ENCODE data around the gene EEF1AKMT3.

EEF1AKMT3 gene

DNA sequence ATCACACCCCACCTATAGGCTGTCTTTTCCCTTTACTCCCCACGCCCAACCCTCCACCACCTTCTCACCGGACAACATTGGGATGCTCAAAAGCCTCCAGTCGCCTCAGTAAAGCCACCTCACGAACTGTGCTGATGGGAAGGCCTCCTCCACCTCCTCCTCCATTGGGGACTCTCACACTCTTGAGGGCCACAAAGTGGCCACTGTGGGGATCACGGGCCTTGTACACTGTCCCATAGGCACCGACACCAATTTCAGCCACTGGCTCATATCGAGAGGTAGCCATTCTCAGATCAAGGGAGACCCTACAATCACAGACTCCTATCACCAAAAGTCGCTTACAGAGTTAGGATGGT is 21.0 kb upstream of the EEF1AKMT3 start:
- no peak for DNase-seq

GRCh38 chr12:57751788-57752667 is 20.4 kb upstream of the EEF1AKMT3 start, which contains the start of gene CDK4:
Gene CDK4 (minus strand): TSS chr12:57752310. CDS start chr12:57751717, 593 bp downstream.
- DNase-seq, result peak; percentile 100

- DNase-seq, result no peak
Observed at GRCh38 chr12:57752668-57753000, 19.8 kb upstream of the EEF1AKMT3 start.

- DNase-seq, result no peak
Observed at GRCh38 chr12:57753756-57754337, 18.6 kb upstream of the EEF1AKMT3 start.

DNA sequence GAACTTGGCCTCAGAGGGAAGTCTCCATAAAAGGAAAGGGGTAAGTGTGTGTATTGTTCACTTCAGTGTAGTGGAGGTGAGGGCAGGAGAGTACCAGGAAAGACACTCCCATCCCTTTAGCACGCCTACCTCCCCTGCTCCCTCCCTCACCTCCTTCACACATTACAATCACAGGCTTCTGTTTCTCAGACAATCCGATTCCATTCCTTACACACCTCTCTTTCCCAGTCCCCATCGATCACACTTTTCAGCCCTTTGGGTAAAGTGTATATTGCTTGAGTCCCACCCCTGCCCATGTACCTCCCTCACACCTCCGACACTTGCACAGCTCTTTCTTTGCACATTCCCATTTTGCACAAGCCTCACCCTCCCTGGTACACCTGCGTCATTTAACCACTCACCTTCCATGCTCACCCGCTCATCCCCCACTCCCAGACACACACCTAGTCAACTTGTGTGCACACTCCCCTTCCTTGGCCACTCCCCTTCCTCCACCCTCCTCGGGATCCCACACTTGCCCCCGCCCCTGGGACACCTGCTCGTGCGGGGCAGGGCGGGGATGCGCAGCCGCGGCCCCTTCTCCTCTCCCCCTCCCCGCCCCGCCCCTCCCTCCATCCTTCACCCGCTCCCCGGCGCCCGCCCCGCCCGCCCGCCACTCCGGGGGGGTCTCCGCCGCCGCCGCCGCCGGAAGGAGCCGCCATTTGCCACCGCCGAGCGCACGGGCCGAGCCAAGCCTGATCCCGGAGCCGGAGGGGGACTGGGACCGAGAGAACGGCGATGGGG is 17.8 kb upstream of the EEF1AKMT3 start, which contains the start of gene MARCHF9:
TSS of gene MARCHF9 (plus strand) at position 693 of the 783 bp plus-strand sequence. CDS start 426 bp downstream, outside the sequence.
- peak; percentile 66 for DNase-seq

GRCh38 chr12:57755194-57755453 is 17.3 kb upstream of the EEF1AKMT3 start:
- DNase-seq, result no peak

DNA sequence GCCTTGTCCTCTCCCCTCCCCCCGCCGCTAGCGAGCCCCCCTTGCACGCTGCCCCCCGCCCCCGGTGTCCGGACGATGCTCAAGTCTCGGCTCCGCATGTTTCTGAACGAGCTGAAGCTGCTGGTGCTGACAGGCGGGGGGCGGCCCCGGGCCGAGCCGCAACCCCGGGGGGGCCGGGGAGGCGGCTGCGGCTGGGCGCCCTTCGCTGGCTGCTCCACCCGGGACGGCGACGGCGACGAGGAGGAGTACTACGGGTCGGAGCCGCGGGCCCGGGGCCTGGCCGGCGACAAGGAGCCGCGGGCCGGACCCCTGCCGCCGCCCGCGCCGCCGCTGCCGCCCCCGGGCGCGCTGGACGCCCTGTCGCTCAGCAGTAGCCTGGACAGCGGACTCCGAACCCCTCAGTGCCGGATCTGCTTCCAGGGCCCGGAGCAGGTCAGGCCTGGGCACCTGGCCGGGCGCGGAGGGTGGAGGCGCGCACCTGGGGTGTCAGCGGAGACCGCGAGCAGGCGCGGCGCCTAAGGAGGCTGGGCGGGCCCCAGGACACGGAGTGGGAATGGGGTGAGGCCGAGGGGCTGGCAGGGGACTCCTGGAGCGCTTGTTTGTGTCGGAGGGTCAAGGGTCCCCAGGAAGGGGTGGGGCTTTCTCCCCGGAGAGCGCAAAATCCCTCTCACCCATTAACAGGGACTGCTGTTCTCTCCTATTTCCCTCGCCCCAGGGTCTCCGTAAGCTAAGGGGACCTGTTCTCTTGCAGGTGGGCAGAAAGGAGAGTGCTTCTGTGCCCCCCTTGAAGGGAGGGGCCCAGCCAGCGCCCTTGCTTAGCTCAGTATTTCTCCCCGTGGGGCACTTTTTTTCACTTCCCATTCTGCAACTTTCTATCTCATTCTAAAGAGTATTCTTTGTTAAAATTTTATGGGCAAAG is 16.7 kb upstream of the EEF1AKMT3 start:
- DNase-seq, result no peak

GRCh38 chr12:57756406-57757341 is 15.7 kb upstream of the EEF1AKMT3 start:
- DNase-seq, result no peak

DNA sequence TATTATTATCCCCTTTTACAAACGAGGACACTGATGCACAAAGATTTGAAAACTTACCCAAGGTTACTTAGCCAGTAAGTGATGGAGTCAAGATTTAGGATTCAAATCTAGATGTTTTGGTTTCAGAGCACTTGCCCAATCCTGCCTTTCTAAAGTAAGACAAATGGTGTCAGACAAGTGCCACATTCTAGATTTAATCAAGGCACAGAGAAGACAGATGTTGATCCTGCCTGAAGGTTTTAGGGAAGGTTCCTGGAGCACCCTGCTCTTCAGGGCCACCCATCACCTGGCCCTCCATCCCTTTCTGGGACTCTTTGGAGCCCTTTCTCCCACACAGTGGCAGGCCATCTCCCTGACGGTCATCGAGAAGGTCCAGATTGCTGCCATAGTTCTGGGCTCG is 14.6 kb upstream of the EEF1AKMT3 start:
- no peak for DNase-seq

GRCh38 chr12:57758552-57759359 is 13.7 kb upstream of the EEF1AKMT3 start:
- no peak for DNase-seq

GRCh38 chr12:57759360-57759980 is 12.9 kb upstream of the EEF1AKMT3 start:
- DNase-seq, result no peak

DNA sequence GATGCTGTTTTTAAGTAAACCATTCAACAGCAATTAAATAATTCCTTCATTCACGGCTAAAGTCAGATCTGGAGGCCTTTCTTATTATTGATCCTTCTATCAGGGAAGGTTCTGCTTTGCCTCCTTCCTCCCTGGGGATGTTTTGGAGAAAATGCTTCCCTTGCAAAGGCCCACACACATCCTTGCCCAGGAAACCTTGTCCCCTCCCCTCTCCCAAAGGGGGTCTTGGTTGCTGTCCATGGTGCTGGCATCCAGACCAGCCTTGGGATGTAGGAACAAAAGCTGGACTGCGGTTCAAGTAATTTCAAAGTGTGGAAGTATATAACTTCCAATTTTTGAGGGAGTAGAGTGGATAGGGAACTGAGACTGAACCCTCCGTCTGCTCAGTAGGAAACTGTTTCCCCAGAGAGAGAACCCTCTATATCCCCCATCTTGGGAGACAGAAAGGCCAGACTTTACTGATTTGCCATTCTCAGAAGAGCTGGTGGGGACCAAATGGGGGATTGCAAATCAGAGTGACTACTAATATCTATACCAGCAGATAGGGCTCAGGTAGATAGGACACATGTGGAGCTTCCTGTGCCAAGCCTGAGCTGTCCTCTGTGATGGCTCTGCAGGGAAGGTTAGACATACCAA is 11.9 kb upstream of the EEF1AKMT3 start:
- DNase-seq, result no peak

GRCh38 chr12:57761391-57761998 is 10.9 kb upstream of the EEF1AKMT3 start:
- DNase-seq, result no peak

DNA sequence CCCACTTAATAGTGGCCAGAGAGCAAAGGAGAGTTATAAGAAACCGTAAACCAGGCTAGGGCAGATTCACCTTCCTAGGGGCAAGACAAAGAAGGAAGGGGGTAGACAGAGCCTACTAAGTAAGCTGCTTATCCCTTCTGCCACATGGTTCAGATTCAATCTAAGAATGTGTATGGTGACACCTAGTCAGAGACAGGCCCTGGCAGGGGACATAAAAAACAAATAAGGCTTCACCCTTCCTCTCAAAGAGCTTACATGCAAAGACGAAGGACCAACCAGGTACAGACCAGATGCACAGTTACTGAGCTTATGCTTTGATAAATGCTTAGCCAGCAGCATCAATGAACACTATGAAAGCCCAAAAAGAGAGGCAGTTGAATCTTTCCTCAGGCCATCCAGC is 10.0 kb upstream of the EEF1AKMT3 start:
- DNase-seq, result no peak

DNA sequence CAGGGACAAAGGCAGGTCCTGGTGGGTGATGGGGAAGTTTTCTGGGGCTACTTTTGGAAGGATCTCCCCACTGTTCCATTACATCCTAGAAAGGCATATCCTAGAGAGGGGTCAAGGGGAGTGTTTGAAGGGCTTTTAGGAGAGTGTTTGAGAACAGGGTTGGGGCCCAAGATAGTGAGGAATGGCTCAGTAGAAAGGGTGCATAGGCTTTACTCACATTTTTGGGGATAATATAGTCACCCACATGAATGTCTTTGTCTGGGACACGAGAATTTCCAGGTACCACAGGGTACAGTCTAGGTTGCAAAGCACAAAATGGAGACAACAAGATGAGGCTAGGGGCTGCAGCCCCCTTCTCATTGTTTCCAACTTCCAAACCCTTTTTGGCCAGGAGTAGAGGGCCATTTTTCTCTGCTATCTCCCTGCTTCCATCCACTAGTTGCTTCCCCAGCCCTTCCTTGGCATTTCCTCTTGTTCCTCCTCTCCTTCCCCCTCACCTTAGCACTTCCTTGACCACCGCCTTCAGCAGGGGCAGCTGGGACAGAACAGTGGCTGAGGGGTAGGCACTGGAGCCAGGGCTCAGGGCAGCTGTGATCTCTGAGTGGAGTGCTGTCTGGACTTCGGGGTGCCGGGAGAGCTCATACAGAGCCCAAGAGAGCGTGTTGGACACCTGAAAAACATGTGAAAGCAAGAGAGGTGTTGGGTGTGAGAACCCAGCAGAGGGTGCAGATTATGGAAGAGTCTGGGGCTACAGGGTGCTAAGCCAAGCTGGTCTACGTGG is 8.3 kb upstream of the EEF1AKMT3 start:
- no peak for DNase-seq

- no peak for DNase-seq
Observed at GRCh38 chr12:57764662-57765002, 7.8 kb upstream of the EEF1AKMT3 start.

DNA sequence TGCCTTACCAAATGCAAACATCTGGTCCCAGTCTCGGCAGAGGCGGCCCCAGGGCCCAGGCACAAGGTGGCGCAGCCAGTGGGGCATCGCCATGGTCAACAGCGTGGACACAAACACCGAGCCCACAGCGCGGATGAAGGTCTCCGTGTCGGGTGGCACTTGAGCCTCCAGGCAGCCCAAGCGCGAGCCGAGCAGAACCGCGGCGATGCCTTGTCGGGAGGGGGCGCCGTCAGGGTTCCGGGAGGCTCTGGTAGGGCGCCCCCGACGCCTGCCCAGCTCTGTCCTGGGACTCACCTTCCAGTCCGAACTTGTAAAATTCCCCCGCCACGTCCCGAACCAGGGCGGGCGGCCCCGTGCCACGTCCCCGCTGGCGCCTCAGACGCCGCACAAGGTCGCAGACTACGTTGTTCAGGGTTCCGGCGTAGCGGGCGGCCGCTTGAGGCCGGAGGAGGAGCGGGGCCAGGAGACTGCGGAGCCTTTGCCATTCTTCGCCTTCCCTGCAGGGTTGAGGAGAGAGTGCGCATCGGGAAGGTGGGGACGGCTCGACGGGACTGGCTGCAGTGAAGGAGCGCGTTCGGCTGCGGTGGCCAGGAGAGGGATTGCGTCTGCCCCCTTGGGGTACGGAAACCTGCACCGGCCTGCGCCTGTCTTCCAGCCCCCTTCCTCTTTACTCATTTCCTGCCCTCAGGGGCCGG is 7.3 kb upstream of the EEF1AKMT3 start:
- no peak for DNase-seq
